ENCODE measurements around the gene RSPH1.

Gene RSPH1

GRCh38 chr21:42525029-42525581 is 29.1 kb upstream of the RSPH1 start:
- ATAC-seq = no peak
- TF ChIP-seq BACH2 (CRISPR knock-in tag; IDR thresholded peaks at IDR 0.05; ENCODE audit: borderline replicate concordance) (no peak), RARB (CRISPR knock-in tag; IDR thresholded peaks at IDR 0.05) (no peak), ESRRG (CRISPR knock-in tag; IDR thresholded peaks at IDR 0.05) (no peak), SNAI2 (CRISPR knock-in tag; IDR thresholded peaks at IDR 0.05) (no peak), POU6F1 (CRISPR knock-in tag; IDR thresholded peaks at IDR 0.05; ENCODE audit: borderline replicate concordance, low read depth) (no peak), OSR1 (CRISPR knock-in tag; IDR thresholded peaks at IDR 0.05) (no peak), GLIS3 (CRISPR knock-in tag; IDR thresholded peaks at IDR 0.05) (no peak), ISL1 (CRISPR knock-in tag; IDR thresholded peaks at IDR 0.05) (no peak), PATZ1 (CRISPR knock-in tag; IDR thresholded peaks at IDR 0.05; ENCODE audit: borderline replicate concordance) (no peak), ZNF8 (CRISPR knock-in tag; IDR thresholded peaks at IDR 0.05) (no peak), CSRNP3 (CRISPR knock-in tag; IDR thresholded peaks at IDR 0.05) (no peak), ARNTL (CRISPR knock-in tag; IDR thresholded peaks at IDR 0.05; ENCODE audit: borderline replicate concordance, low read depth) (no peak), TSHZ2 (CRISPR knock-in tag; IDR thresholded peaks at IDR 0.05) (no peak), CSDC2 (CRISPR knock-in tag; IDR thresholded peaks at IDR 0.05) (no peak)

- no peak for ATAC-seq
- TF ChIP-seq ARNTL (CRISPR knock-in tag; IDR thresholded peaks at IDR 0.05; ENCODE audit: borderline replicate concordance, low read depth) (no peak), ZFP3 (CRISPR knock-in tag; IDR thresholded peaks at IDR 0.05) (no peak), RARB (CRISPR knock-in tag; IDR thresholded peaks at IDR 0.05) (no peak), ZC3H10 (CRISPR knock-in tag; IDR thresholded peaks at IDR 0.05) (no peak), BACH2 (CRISPR knock-in tag; IDR thresholded peaks at IDR 0.05; ENCODE audit: borderline replicate concordance) (no peak), ZFP30 (CRISPR knock-in tag; IDR thresholded peaks at IDR 0.05) (no peak), TSHZ2 (CRISPR knock-in tag; IDR thresholded peaks at IDR 0.05) (no peak)
Measured at GRCh38 chr21:42524341-42525028, 28.5 kb upstream of the RSPH1 start.

- ATAC-seq = no peak
- TF ChIP-seq ZC3H10 (CRISPR knock-in tag; IDR thresholded peaks at IDR 0.05) (no peak), TOX (CRISPR knock-in tag; IDR thresholded peaks at IDR 0.05; ENCODE audit: borderline replicate concordance) (no peak), PATZ1 (CRISPR knock-in tag; IDR thresholded peaks at IDR 0.05; ENCODE audit: borderline replicate concordance) (no peak), BACH2 (CRISPR knock-in tag; IDR thresholded peaks at IDR 0.05; ENCODE audit: borderline replicate concordance) (no peak), ZNF565 (CRISPR knock-in tag; conservative IDR thresholded peaks at IDR 0.05; ENCODE audit: low read depth) (no peak), PPARA (CRISPR knock-in tag; IDR thresholded peaks at IDR 0.05; ENCODE audit: borderline replicate concordance) (no peak), OSR1 (CRISPR knock-in tag; IDR thresholded peaks at IDR 0.05) (no peak), POU6F1 (CRISPR knock-in tag; IDR thresholded peaks at IDR 0.05; ENCODE audit: borderline replicate concordance, low read depth) (no peak)
Measured at GRCh38 chr21:42523941-42524340, 27.9 kb upstream of the RSPH1 start.
